OCI-LY1 (cell line): Measurements from ENCODE around the gene GALNT2.

ENCODE experiments used
- H2AFZ ChIP-seq: fragments of 200-600 bp; sonication (generic), shearing (Covaris generic); 2 replicates; pipeline ENCODE4 v1.6.0; 2014; ENCODE audit warnings: antibody characterized with exemption, mild to moderate bottlenecking, low read length
- H3F3A ChIP-seq: fragments of 200-600 bp; sonication (generic), shearing (Covaris generic); 2 replicates; pipeline ENCODE4 v1.6.0; 2014; ENCODE audit warnings: mild to moderate bottlenecking, antibody characterized with exemption, low read length, moderate library complexity; ENCODE audit not compliant: insufficient read depth
- H3K27ac ChIP-seq: fragments of 200-600 bp; sonication (generic); 2 replicates; pipeline ENCODE4 v1.5.1; 2014; ENCODE audit warnings: low read length, mixed run types, mild to moderate bottlenecking, low read depth; ENCODE audit not compliant: poor library complexity, severe bottlenecking
- H3K27me3 ChIP-seq: fragments of 200-600 bp; sonication (generic); 2 replicates; pipeline ENCODE4 v1.6.0; 2014; ENCODE audit warnings: antibody characterized with exemption, mild to moderate bottlenecking, low read length, moderate library complexity; ENCODE audit not compliant: insufficient read depth
- H3K36me3 ChIP-seq: fragments of 200-600 bp; sonication (generic); 2 replicates; pipeline ENCODE4 v1.6.1; 2014; ENCODE audit warnings: mild to moderate bottlenecking, antibody characterized with exemption, low read length, moderate library complexity, mixed read lengths; ENCODE audit not compliant: insufficient read depth
- H3K4me1 ChIP-seq: fragments of 200-600 bp; sonication (generic); 2 replicates; pipeline ENCODE4 v1.5.1; 2014; ENCODE audit warnings: mild to moderate bottlenecking, low read length, moderate library complexity; ENCODE audit not compliant: insufficient read depth, severe bottlenecking
- H3K4me2 ChIP-seq: fragments of 200-600 bp; sonication (generic), shearing (Covaris generic); 2 replicates; pipeline ENCODE4 v1.6.1; 2014; ENCODE audit warnings: low read length
- H3K4me3 ChIP-seq: fragments of 200-600 bp; sonication (generic); 2 replicates; pipeline ENCODE4 v1.5.1; 2014; ENCODE audit warnings: low read length, low read depth, mild to moderate bottlenecking, mixed read lengths; ENCODE audit not compliant: poor library complexity, severe bottlenecking
- H3K79me2 ChIP-seq: fragments of 200-600 bp; shearing (Covaris generic); 2 replicates; pipeline ENCODE4 v1.6.1; 2016; ENCODE audit warnings: mixed run types, low read length, mixed read lengths; ENCODE audit not compliant: insufficient read depth
- H3K9ac ChIP-seq: fragments of 200-600 bp; sonication (generic), shearing (Covaris generic); 2 replicates; pipeline ENCODE4 v1.6.1; 2014; ENCODE audit warnings: mild to moderate bottlenecking, low read length, mixed read lengths
- H3K9me2 ChIP-seq: fragments of 200-600 bp; sonication (generic), shearing (Covaris generic); 2 replicates; pipeline ENCODE4 v1.6.1; 2014; ENCODE audit warnings: low read depth, mild to moderate bottlenecking, low read length, mixed read lengths
- H3K9me3 ChIP-seq: fragments of 200-600 bp; shearing (Covaris generic); 2 replicates; pipeline ENCODE4 v1.6.1; 2014; ENCODE audit warnings: low read length, mixed read lengths
- H4K20me1 ChIP-seq: fragments of 200-600 bp; sonication (generic), shearing (Covaris generic); 2 replicates; pipeline ENCODE4 v1.6.0; 2016; ENCODE audit warnings: mild to moderate bottlenecking, low read length; ENCODE audit not compliant: insufficient read depth
- CTCF ChIP-seq: fragments of 200-600 bp; sonication (generic), shearing (Covaris generic); IDR thresholded peaks from 2 replicates; pipeline ENCODE4 v1.5.1; 2017; ENCODE audit warnings: mild to moderate bottlenecking, antibody characterized with exemption, low read length, moderate library complexity, mixed read lengths
- EZH2 ChIP-seq: fragments of 200-600 bp; sonication (generic), shearing (Covaris generic); IDR thresholded peaks from 2 replicates; pipeline ENCODE4 v1.8.0; 2017; ENCODE audit warnings: borderline replicate concordance, mixed run types, mild to moderate bottlenecking, antibody characterized with exemption, low read length, moderate library complexity, mixed read lengths

GALNT2 gene

GRCh38 chr1:230251644-230252191 lies 184.7 kb downstream of the GALNT2 start:
- no peaks in the 10 kb centered on the region for H4K20me1 ChIP-seq
- no peaks in the 10 kb centered on the region for H3K79me2 ChIP-seq
- peaks cover 7% of the 10 kb centered on the region for H3K4me1 ChIP-seq
- no peak overlapping the region for H3K4me2 ChIP-seq
- H3K9ac ChIP-seq: no peak overlapping the region
- no peaks in the 10 kb centered on the region for H3K9me3 ChIP-seq
- H3K9me2 ChIP-seq: no peaks in the 10 kb centered on the region
- H3K4me3 ChIP-seq: no peak overlapping the region
- no peaks in the 10 kb centered on the region for H3K27me3 ChIP-seq
- no peak overlapping the region for H2AFZ ChIP-seq
- no peak overlapping the region for H3K27ac ChIP-seq
- TF ChIP-seq CTCF: no peak
- TF ChIP-seq EZH2: no peak
- peaks cover 87% of the 10 kb centered on the region for H3K36me3 ChIP-seq
- H3F3A ChIP-seq: no peaks in the 10 kb centered on the region

- H3K4me1 ChIP-seq: peaks cover 7% of the 10 kb centered on the region
- H3K9ac ChIP-seq: no peak overlapping the region
- H3K9me2 ChIP-seq: no peaks in the 10 kb centered on the region
- no peak overlapping the region for H3K4me3 ChIP-seq
- no peak overlapping the region for H2AFZ ChIP-seq
- H3K79me2 ChIP-seq: no peaks in the 10 kb centered on the region
- H3K27me3 ChIP-seq: no peaks in the 10 kb centered on the region
- no peaks in the 10 kb centered on the region for H3F3A ChIP-seq
- peaks cover 88% of the 10 kb centered on the region for H3K36me3 ChIP-seq
- no peaks in the 10 kb centered on the region for H4K20me1 ChIP-seq
- no peak overlapping the region for H3K27ac ChIP-seq
- no peaks in the 10 kb centered on the region for H3K9me3 ChIP-seq
- no peak for TF ChIP-seq CTCF
- no peak for TF ChIP-seq EZH2
- no peak overlapping the region for H3K4me2 ChIP-seq
Measured at GRCh38 chr1:230253150-230253549, 186.1 kb downstream of the GALNT2 start.

- H3K27ac ChIP-seq: no peak overlapping the region
- no peak for TF ChIP-seq CTCF
- TF ChIP-seq EZH2: no peak
- H3K9ac ChIP-seq: no peak overlapping the region
- H3K4me3 ChIP-seq: no peak overlapping the region
- no peaks in the 10 kb centered on the region for H3K27me3 ChIP-seq
- H4K20me1 ChIP-seq: no peaks in the 10 kb centered on the region
- H3K9me3 ChIP-seq: peaks cover 3% of the 10 kb centered on the region; the same call in 1 of the 2 replicates
- no peak overlapping the region for H2AFZ ChIP-seq
- peaks cover 88% of the 10 kb centered on the region for H3K36me3 ChIP-seq
- peaks cover 7% of the 10 kb centered on the region for H3K4me1 ChIP-seq
- no peak overlapping the region for H3K4me2 ChIP-seq
- no peaks in the 10 kb centered on the region for H3K9me2 ChIP-seq
- H3K79me2 ChIP-seq: no peaks in the 10 kb centered on the region
- no peaks in the 10 kb centered on the region for H3F3A ChIP-seq
Measured at GRCh38 chr1:230254265-230254664, 187.2 kb downstream of the GALNT2 start.
